Measurements from ENCODE around the gene ENDOG.
A peak's percentile ranks its signal among the peaks of the same experiment; 100 is the strongest.
"Not testable (repeated sequence)": the region's sequence is repeated elsewhere in the genome, so short reads cannot be mapped to it uniquely, and the experiment has no call there.

The ENDOG gene

GRCh38 chr9:128818099-128818838 lies at the start of gene ENDOG:
Gene ENDOG (plus strand): TSS chr9:128818500. CDS start chr9:128818685, 185 bp downstream.
- peak; percentile 97 for DNase-seq

GRCh38 chr9:128768606-128769005 lies 49.7 kb upstream of the ENDOG start:
- DNase-seq = no peak

GRCh38 chr9:128770286-128771030 lies 47.8 kb upstream of the ENDOG start:
- DNase-seq = no peak

GRCh38 chr9:128771094-128771721 lies 47.1 kb upstream of the ENDOG start:
- DNase-seq = peak; percentile 15

GRCh38 chr9:128771745-128772519 lies 46.4 kb upstream of the ENDOG start, which contains the start of gene ZER1:
Gene ZER1 (minus strand): TSS chr9:128771927. CDS start chr9:128755565, 16,362 bp downstream.
- peak; percentile 78 for DNase-seq

- DNase-seq = no peak
These were observed 45.3 kb upstream of the ENDOG start for GRCh38 chr9:128773049-128773448.

GRCh38 chr9:128774804-128775203 lies 43.5 kb upstream of the ENDOG start:
- DNase-seq = no peak

GRCh38 chr9:128780093-128780492 lies 38.2 kb upstream of the ENDOG start:
- not testable (repeated sequence) for DNase-seq

GRCh38 chr9:128781187-128782070 lies 36.9 kb upstream of the ENDOG start:
- no peak for DNase-seq

- DNase-seq = no peak
These were observed 35.6 kb upstream of the ENDOG start for GRCh38 chr9:128782669-128783068.

- no peak for DNase-seq
These were observed 32.9 kb upstream of the ENDOG start for GRCh38 chr9:128785427-128785826.

GRCh38 chr9:128786681-128787601 lies 31.4 kb upstream of the ENDOG start, which contains the start of gene TBC1D13:
Gene TBC1D13 (plus strand): TSS chr9:128787253. CDS start chr9:128787354, 101 bp downstream.
- peak; percentile 71 for DNase-seq

- DNase-seq = no peak
These were observed 30.6 kb upstream of the ENDOG start for GRCh38 chr9:128787659-128788058.

- no peak for DNase-seq
These were observed 29.9 kb upstream of the ENDOG start for GRCh38 chr9:128788445-128788844.

- DNase-seq = no peak
These were observed 27.8 kb upstream of the ENDOG start for GRCh38 chr9:128790536-128790935.

- DNase-seq = no peak
These were observed 26.2 kb upstream of the ENDOG start for GRCh38 chr9:128792134-128792533.

- no peak for DNase-seq
These were observed 25.2 kb upstream of the ENDOG start for GRCh38 chr9:128792978-128793686.

GRCh38 chr9:128794961-128795360 lies 23.3 kb upstream of the ENDOG start:
- DNase-seq = not testable (repeated sequence)

GRCh38 chr9:128798896-128799295 lies 19.4 kb upstream of the ENDOG start:
- no peak for DNase-seq

GRCh38 chr9:128800061-128800460 lies 18.2 kb upstream of the ENDOG start:
- no peak for DNase-seq
